Lower lobe of right lung (tissue), 2 donors: ENCODE data around the gene JAZF1. TPM values are rescaled to one million over a fixed set of nuclear protein-coding genes. Genes with fewer than 3 reads are reported as not detected.

Experiments used
- ATAC-seq, 2 donors: fragments of 200-7000 bp; cut with Tn5 transposase; one replicate each; pipeline ENCODE4 v1.9.1; 2020 to 2022; ENCODE audit warnings: mild to moderate bottlenecking in 2 of 2, moderate library complexity in 2 of 2
- DNase-seq: peaks from one replicate; pipeline ENCODE4 v3.0.0-alpha.2; 2020
- H3K27ac ChIP-seq: fragments of 200-600 bp; one replicate; pipeline ENCODE4 v1.8.0; 2022
- H3K27me3 ChIP-seq: fragments of 200-600 bp; one replicate; pipeline ENCODE4 v1.8.0; 2022; ENCODE audit warnings: low read depth
- H3K36me3 ChIP-seq: fragments of 200-600 bp; one replicate; pipeline ENCODE4 v1.8.0; 2022; ENCODE audit warnings: mild to moderate bottlenecking
- H3K4me1 ChIP-seq: fragments of 200-600 bp; one replicate; pipeline ENCODE4 v1.8.0; 2022
- H3K4me3 ChIP-seq: fragments of 200-600 bp; one replicate; pipeline ENCODE4 v1.8.0; 2022; ENCODE audit warnings: mild to moderate bottlenecking
- H3K9me3 ChIP-seq: fragments of 200-600 bp; one replicate; pipeline ENCODE4 v1.8.0; 2022
- CTCF ChIP-seq: fragments of 200-600 bp; IDR thresholded peaks from one replicate; pipeline ENCODE4 v1.8.0; 2022; ENCODE audit warnings: antibody characterized with exemption, mild to moderate bottlenecking
- intact Hi-C: fragments of 100-400 bp; cut with DNase I; formaldehyde crosslinking; loops from one replicate; pipeline ENCODE4 v1.11.0; 2022
- total RNA-seq: library from RNA; stranded (reverse); fragmentation: NEBNext Ultra II Directional; extraction: Animal tissue kit (Norgen Biotek cat#: 25700); gene quantifications from one replicate; pipeline ENCODE4 v1.2.1, GENCODE V29; 2021
- donor health status: DM: no; HTN: yes; CAD: no; lungs with severe emphysema.

The JAZF1 gene
- total RNA-seq, 1 donor from 2014 or later: 19.4 TPM

GRCh38 chr7:28124413-28124812 is 56.2 kb downstream of the JAZF1 start:
- no peak for ATAC-seq
- H3K36me3 ChIP-seq: no peaks in the 10 kb centered on the region
- intact Hi-C loops: no loop called here
- H3K9me3 ChIP-seq: no peaks in the 10 kb centered on the region
- no peak overlapping the region for H3K27ac ChIP-seq
- no peak for TF ChIP-seq CTCF
- H3K4me3 ChIP-seq: no peak overlapping the region
- no peaks in the 10 kb centered on the region for H3K27me3 ChIP-seq
- no peak for DNase-seq
- peaks cover 5% of the 10 kb centered on the region for H3K4me1 ChIP-seq

GRCh38 chr7:28123752-28124151 is 56.8 kb downstream of the JAZF1 start:
- no peak for TF ChIP-seq CTCF
- peaks cover under 1% of the 10 kb centered on the region for H3K4me1 ChIP-seq

GRCh38 chr7:28121496-28121895 is 59.1 kb downstream of the JAZF1 start:
- H3K36me3 ChIP-seq: no peaks in the 10 kb centered on the region
- intact Hi-C loops: no loop called here
- H3K27me3 ChIP-seq: no peaks in the 10 kb centered on the region
- H3K4me3 ChIP-seq: no peak overlapping the region
- H3K9me3 ChIP-seq: no peaks in the 10 kb centered on the region
- DNase-seq (no peak), ATAC-seq (no peak)
- no peak for TF ChIP-seq CTCF
- no peaks in the 10 kb centered on the region for H3K4me1 ChIP-seq
- H3K27ac ChIP-seq: no peak overlapping the region

More at GRCh38 chr7:28123752-28124151, 56.8 kb downstream of the JAZF1 start:
- Histone ChIP-seq H3K9me3 (no peaks in the 10 kb centered on the region), H3K36me3 (no peaks in the 10 kb centered on the region), H3K4me3 (no peak overlapping the region), H3K27ac (no peak overlapping the region), H3K27me3 (no peaks in the 10 kb centered on the region)
- DNase-seq (no peak), ATAC-seq (no peak)
- intact Hi-C loops: no loop called here

- H3K27me3 ChIP-seq: no peaks in the 10 kb centered on the region
- no peak for TF ChIP-seq CTCF
- ATAC-seq (peak; percentile 61 to 64), DNase-seq (no peak)
- H3K4me1 ChIP-seq: no peaks in the 10 kb centered on the region
- no peaks in the 10 kb centered on the region for H3K9me3 ChIP-seq
- H3K36me3 ChIP-seq: no peaks in the 10 kb centered on the region
- H3K27ac ChIP-seq: no peak overlapping the region
- intact Hi-C loops: no loop called here
- no peak overlapping the region for H3K4me3 ChIP-seq
Observed at GRCh38 chr7:28116041-28116440, 64.6 kb downstream of the JAZF1 start.

GRCh38 chr7:28115261-28115660 is 65.3 kb downstream of the JAZF1 start:
- Histone ChIP-seq H3K4me3 (no peak overlapping the region), H3K4me1 (no peaks in the 10 kb centered on the region), H3K36me3 (no peaks in the 10 kb centered on the region), H3K27me3 (no peaks in the 10 kb centered on the region), H3K9me3 (no peaks in the 10 kb centered on the region), H3K27ac (no peak overlapping the region)
- ATAC-seq (no peak), DNase-seq (no peak)
- intact Hi-C loops: no loop called here
- no peak for TF ChIP-seq CTCF

GRCh38 chr7:28114056-28114455 is 66.5 kb downstream of the JAZF1 start:
- no peak overlapping the region for H3K4me3 ChIP-seq
- no peaks in the 10 kb centered on the region for H3K36me3 ChIP-seq
- no peaks in the 10 kb centered on the region for H3K4me1 ChIP-seq
- no peak for DNase-seq
- TF ChIP-seq CTCF: no peak
- ATAC-seq: no peak
- intact Hi-C loops: no loop called here
- no peak overlapping the region for H3K27ac ChIP-seq
- H3K9me3 ChIP-seq: no peaks in the 10 kb centered on the region
- H3K27me3 ChIP-seq: no peaks in the 10 kb centered on the region
